CD1c-positive myeloid dendritic cell (primary cell): ENCODE data around the gene ALPL.
"Not testable (repeated sequence)": the region's sequence is repeated elsewhere in the genome, so short reads cannot be mapped to it uniquely, and the experiment has no call there.

Experiments used
- DNase-seq: peaks from one replicate; pipeline ENCODE4 v3.0.0-alpha.2; 2016; ENCODE audit errors: extremely low spot score

Gene ALPL

DNA sequence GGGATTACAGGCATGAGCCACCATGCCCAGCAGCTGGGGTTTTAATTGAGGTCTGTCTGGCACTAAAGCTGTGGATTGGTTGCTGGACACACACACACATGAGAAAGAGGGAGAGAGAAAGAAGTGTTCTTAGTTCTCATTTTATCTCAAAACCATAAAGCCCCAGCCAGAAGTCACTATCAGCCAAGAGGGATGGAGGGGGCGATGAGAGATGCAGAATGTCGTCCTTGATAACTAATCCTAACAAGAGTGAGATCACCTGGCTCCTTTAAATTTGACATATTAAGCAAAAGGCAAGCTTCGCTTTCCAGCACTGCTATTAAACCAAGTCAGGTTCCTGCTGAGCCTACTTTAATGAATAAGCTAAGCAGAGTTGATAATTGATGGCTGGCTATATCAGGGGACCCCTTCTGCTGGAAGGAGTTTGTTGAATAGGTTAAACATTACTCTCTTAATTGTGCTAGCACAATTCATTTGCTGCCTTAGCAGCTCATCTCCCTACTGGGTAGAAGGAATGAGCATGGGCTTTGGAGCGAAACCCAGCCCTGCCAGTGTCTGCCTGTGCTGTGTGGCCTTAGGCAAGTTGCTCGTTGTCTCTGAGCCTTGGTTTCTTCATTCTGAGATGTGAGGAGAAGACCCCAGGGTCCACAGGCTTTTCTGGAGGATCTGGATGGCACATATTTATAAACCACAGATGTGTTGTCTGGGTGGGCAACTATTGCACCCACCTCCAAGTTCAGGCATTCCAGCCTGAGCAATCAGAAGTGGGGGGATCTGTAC is 50.8 kb downstream of the ALPL start:
- no peak for DNase-seq

DNA sequence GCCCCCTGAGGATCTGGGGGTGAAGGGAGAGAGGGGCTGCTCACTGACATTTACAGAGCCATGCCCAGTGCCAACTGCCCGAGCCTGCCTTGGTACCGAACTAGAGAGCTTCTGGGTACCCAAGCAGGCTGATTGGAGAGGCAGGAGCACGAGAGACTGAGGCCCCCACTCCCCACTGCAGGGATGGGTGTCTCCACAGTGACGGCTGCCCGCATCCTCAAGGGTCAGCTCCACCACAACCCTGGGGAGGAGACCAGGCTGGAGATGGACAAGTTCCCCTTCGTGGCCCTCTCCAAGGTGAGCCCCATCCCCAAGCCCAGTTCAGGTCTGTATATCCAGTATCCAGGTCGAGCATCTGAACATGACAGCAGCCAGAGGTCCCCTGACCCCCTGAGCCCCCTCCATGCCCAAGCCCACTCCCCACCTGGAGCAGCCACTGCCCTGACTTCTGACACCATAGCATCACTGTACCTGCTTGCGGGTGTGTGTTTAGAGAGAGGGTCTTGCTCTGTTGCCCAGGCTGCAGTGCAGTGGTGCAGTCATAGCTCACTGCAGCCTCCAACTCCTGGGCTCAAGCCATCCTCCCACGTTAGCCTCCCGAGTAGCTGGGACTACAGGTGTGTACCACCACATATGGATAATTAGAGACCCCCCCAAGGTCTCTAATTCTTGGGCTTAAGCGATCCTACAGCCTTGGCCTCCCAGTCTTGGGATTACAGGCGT is 51.9 kb downstream of the ALPL start:
- no peak for DNase-seq

DNA sequence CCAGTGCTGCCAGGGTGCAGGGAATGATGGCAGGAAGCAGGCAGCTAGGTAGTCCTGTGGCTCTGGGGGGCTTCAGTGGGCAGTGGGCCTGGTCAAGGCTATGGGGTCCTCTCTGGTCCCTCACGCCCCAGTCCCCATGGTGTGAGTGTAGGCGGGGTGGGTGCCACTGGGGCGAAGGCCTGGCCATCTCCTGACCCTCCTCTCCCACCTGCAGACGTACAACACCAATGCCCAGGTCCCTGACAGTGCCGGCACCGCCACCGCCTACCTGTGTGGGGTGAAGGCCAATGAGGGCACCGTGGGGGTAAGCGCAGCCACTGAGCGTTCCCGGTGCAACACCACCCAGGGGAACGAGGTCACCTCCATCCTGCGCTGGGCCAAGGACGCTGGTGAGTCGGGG is 53.7 kb downstream of the ALPL start:
- no peak for DNase-seq

DNA sequence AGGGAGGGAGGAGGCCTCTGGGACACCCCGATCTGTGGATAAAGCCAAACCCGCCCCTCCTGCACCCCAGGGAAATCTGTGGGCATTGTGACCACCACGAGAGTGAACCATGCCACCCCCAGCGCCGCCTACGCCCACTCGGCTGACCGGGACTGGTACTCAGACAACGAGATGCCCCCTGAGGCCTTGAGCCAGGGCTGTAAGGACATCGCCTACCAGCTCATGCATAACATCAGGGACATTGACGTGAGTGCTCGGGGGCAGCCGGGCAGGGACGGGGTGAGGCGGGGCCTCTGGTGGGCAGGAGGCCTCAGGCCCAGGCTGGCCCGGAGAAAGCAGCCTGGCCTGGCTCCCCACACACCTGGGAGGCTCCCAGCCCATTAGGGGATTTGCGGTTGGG is 54.7 kb downstream of the ALPL start:
- no peak for DNase-seq

DNA sequence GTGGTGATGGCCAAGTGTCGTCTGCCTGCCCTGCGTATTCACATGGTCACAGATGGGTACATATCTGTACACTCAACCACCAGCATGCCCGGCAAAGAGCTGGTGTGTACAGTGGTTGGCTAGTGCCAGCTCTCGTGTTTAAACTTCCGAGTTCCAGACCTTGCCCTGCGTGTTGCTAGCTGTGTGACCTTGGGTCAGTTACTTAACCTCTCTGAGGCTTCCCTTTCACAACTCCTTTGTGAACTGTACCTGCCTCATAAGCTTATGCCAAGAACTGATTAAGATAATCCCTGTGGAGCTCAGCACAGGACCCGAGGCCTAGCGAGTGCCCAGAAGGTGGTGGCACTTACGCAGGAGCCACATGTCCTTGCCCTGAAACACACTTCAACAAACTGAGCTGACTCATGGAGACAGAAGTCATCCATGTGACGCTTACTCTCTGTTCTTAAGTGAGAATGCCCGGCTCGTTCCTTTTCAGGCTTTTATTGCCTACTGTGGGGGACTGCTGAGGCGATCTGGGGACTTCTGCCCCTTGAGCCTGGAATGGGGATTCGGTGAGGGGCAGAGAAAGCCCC is 55.4 kb downstream of the ALPL start:
- DNase-seq = no peak

DNA sequence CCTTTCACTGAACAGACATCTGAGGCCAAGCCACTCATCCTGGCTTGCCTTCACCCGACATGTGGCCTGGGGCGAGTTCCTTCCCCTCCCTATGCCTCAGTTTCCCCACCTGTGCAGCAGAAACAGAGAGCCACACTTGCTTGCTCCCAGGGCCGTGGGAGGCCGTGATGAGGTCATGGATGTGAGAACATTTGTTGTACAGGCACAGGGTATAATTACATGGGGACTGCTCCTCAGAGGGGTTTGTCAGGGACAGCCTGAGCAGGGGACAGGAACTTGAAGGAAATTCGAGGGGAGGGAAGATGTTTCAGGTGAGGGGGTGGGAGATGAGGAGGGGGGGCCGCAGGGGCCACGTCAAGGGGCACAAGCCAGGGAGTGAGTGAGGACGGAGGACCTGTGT is 56.1 kb downstream of the ALPL start:
- DNase-seq = no peak

DNA sequence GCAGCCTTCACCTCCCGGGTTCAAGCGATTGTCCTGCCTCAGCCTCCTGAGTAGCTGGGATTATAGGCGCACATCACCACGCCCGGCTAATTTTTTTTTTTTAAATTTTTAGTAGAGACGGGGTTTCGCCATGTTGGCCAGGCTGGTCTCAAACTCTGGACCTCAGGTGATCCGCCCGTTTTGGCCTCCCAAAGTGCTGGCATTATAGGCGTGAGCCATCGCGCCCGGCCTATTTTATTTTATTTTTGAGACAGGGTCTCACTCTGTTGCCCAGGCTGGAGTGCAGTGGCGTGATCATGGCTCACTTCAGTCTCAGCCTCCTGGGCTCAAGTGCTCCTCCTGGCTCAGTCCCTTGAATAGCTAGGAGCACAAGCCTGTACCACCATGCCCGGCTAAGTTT is 57.1 kb downstream of the ALPL start:
- DNase-seq = not testable (repeated sequence)

DNA sequence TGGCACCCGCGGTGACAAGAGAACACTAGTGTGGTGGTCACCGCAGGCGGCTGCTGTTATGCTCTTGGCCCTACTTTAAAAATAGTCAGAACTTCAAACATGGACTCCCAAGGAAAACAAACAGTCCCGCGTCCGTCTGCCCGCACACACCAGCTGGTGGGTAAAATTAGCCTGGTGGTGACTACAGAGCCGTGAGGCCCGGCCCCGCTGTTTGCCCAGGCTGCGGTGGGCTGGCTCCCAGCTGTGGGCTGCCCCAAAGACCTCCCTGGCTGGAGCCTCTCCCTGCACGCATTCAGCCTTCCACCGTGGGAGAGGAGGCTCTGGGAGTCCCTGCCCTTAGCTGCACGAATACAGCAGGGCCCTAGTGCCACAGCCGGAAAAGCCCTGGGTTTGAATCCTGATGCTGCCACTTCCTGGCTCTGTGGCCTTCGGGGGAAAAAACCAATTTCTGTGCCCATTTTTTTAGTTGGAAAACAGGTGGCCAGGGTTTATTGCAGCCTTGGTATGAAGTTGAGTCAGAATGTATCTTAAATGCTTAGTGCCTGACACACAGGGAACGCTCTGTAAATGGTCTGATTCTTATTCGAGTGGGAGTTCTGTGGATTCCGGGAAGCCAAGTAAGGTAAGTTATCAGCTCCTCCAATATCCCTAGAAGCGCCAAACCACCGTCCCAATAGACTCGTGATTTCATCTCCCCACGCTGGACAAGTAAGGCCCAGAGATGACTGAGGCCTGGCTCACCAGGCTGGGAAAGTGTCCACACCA is 58.2 kb downstream of the ALPL start:
- no peak for DNase-seq

DNA sequence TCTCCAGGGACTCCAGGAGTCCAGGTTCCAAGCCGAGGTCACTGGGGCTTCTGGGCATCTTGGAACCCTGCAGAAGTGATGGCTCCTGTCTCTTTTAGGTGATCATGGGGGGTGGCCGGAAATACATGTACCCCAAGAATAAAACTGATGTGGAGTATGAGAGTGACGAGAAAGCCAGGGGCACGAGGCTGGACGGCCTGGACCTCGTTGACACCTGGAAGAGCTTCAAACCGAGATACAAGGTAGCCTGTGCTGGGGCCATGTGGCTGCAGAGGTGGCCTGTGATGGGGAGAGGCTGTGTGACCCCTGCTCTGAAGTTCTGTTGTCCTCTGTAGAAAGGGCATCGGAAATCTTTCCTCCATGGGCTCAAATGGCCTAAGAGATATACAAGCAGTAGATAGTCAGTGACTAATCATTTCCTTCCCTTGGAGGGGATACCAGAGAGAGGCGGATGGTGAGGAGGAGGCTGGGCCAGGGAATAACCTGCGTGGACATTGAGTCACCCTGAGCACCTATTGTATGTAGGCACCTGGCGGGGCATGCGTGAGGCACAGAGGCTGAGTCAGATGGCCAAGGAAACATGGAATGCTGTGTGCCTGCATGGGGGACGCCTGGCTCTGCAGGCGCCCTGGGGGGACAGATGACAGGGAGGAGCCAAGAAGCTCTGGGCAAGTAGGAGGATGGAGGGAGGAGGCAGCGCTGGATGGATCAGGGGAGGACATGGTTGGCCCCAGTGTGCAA is 59.0 kb downstream of the ALPL start:
- no peak for DNase-seq

DNA sequence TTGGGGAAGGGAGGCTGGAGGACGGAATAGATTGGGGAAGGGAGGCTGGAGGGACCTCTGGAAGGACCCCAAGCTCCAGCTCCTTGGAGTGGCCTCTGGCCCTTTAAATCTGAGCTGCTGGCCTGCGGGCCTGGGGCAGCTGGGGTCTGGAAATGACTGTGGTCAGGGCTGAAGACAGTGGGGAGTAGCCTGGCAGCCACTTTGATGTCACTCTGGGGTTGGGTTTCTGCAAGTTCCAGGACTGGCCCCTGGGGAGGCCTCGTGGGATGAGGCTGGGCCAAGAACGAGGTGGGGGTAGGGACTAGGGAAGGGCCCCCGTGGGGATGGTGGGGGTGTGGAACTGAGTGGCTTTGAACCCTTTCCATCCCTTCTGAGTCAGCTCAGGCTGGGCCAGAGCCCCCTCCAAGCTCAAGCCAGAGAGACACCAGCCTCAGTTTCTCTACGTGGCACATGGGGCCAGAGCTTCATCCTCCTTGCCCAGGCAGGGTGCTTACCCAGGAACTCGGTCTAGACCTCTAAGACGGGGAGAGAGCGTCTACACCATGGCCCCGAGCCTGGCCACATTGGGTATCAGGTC is 59.7 kb downstream of the ALPL start:
- DNase-seq = no peak

DNA sequence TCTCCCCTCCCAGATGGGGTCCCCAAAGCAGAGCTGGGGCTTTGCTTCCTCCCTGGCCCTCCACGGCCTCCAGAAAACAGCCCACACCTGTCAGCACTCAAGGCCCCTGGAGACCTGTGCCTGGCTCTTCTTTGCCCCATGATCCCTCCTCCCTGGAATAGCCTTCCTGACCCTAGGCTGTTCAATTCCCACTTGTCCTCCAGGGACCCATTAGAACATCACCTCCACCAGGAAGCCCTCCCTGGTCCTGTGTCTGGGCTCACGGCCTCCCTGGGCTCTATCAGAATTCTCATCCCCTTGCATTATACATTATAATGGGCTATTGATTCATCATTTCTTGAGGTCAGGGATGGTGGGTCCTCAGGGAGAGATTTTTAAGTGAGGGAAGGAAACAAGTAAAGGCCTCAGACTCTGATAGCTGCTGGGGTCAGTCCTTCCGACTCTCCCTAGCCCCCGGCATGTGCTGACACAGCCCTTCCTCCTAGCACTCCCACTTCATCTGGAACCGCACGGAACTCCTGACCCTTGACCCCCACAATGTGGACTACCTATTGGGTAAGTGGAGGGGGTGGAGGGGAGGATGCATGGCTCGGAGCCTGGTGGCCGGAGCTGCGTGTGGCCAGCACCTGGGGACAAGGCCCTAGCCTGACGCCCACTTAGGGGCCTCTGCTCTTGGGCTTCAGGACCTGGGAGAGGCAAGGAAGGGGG is 60.8 kb downstream of the ALPL start:
- DNase-seq = no peak

DNA sequence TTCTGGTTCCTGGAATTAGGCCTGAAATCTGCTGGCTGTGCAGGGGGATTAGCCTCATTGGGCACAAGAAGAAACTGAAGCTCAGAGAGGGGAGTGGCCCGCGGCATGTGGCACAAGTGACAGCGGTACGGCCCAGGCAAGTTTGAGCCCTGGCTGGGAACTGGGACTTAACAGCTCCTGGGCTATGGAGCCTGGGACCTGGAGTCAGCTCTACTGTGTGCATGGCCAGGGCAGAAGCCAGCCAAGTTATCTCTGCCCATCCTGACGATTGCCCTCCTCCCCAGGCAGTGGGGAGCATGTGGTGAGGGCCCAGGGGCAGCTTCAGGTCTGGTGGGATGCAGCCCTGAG is 61.3 kb downstream of the ALPL start:
- no peak for DNase-seq

DNA sequence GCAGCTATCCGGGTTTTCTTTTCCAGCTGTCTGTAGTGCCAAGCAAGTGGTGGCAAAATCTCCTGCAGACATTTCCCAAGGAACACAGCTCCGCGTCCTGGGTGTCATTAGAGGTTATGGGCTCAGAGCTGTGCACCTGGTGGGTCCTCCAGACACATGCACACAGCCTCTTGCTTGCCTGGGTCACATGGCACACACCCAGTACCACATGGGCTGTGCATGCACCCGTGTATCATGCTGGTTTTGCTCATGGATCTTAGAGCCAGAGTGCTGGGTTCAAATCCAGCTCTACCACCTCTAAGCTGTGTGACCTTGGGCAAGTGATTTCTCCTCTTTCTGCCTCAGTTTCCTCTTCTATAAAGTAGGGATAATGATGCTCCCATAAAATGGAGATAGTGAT is 61.7 kb downstream of the ALPL start:
- DNase-seq = no peak

DNA sequence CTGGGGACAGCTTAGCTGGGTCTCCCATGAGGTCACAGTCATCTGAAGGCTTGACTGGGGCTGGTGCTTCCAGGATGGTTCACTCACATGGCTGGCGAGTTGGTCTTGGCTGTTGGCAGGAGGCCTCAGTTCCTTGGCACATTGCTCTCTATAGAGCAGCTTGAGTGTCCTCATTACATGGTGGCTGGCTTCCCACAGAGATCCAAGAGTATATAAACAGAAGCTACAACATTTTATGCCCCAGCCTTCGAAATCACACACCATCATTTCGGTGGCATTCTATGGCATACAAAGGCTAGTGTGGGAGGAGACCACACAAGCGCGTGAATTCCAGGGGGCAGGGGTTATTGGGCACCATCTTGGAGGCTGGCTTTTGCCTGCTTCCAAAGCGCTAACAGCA is 63.0 kb downstream of the ALPL start:
- DNase-seq = no peak

DNA sequence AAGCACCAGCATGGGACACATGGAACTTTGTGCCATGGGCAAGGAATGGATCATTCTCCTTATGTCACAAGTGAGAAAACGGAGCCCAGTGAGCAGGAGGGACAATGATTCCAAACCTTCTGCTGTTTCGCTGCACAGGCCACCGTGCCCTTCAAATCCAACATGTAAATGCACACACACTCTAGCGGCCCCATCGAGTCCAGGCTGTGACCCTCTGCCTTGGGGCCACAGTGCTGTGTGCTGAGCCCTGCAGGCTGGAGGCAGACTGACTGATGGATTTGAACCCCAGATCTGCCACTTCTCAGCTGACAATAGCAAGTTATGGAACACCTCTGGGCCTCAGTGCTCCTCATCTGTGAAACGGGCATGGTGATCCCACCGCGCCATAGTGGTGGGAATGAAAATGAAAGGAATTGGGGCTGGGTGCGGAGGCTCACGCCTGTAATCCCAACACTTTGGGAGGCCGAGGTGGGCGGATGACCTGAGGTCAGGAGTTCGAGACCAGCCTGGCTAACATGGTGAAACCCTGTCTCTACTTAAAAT is 63.6 kb downstream of the ALPL start:
- no peak for DNase-seq

DNA sequence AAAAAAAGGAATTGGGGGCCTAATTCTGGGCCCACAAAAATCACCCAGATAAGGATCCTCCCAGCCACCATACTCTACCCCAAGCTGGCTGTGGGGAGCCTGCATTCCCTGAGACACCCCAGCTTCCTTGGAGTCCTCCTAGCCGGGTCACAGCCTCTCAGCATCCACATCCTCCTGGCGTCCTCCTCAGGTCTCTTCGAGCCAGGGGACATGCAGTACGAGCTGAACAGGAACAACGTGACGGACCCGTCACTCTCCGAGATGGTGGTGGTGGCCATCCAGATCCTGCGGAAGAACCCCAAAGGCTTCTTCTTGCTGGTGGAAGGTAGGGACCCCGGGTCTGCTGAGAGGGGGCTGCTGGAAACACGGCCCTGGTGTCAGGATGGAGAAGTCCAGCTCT is 64.3 kb downstream of the ALPL start:
- DNase-seq = no peak

DNA sequence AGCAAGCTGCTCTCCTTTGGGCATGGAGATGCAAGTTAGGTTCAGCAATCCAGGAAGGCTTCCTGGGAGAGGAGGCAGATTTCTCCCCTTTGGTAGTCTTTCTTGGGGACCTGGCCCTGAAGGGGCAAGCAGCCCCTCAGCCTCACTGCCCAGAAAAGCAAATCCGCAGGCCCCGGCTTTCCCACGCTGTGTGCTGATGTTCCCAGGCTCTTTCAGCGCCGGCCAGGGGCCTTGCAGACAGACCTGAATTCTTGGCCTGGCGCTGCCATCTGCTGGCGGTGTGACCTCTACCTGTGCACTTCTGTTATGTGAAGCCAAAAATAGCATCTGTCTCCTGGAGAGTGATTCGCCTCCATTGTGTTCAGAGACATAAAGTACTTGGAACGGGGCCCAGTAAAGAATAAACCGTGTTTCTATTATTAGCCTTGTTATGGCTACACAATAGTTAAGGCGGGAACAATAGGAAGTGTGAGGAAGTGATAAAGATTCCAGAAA is 64.8 kb downstream of the ALPL start:
- no peak for DNase-seq

DNA sequence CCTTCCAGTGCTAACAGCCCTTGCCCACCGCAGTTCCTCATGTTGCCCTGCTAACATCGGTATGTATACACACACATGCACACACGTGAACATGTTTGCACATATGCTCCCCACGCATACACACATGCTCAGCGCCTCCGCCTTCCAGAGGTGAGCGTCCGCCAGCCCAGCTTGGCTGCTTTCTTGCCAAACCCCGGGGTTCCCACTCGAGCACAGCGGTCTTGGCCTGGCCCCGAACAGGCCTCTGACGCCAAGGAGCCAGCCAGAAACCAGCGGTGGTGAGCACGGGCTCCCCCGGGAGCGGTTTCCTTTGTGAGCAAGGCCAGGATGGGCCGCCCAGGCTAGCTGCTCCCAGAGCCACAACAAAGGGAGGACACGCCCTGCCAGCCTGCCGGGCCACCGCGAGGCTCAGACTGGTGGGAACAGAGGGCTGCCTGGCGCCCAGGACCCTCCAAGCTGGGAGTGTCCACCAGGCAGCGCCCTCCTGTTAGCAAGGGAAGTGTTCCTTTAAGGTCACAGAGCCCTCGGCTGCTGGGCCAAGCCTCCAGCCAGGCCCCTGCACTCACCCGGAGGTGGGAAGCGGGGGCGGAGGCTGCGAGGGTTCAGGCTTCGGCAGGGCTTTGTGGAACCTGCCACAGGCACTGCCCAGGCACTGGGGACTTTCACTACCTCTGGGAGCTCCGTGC is 65.4 kb downstream of the ALPL start:
- DNase-seq = peak; percentile 16

DNA sequence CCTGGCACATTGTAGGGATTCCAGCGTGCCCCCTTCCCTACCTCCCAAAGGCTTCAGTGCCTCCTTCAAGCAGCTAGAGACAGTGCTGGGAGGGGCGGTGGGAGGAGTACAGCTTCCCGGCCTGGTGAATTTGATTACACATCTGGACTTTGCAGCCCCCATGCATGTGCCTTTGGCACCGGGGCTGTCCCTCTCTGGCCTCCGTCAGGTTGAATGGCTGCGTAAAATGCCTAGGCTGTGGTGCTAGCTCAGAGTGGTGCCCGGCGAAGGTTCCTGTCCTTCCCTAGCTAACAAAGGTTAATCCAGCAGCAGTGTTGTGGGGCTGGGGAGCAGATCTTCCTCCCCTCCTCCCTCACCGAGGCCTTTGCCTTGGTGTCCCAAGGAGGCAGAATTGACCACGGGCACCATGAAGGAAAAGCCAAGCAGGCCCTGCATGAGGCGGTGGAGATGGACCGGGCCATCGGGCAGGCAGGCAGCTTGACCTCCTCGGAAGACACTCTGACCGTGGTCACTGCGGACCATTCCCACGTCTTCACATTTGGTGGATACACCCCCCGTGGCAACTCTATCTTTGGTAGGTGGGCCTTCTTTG is 66.2 kb downstream of the ALPL start:
- no peak for DNase-seq
